BLaER1 (cell line): ENCODE measurements around the gene ZBTB25.

ENCODE experiments used
- H3K27ac ChIP-seq: shearing (Covaris generic); formaldehyde crosslinking; 2 replicates; pipeline ENCODE4 v1.8.1; 2022
- H3K27me3 ChIP-seq: shearing (Covaris generic); formaldehyde crosslinking; 2 replicates; pipeline ENCODE4 v1.8.1; 2022
- H3K36me3 ChIP-seq: shearing (Covaris generic); formaldehyde crosslinking; 2 replicates; pipeline ENCODE4 v1.8.1; 2022
- H3K4me1 ChIP-seq: shearing (Covaris generic); formaldehyde crosslinking; 2 replicates; pipeline ENCODE4 v1.8.1; 2022
- H3K4me2 ChIP-seq: shearing (Covaris generic); formaldehyde crosslinking; 2 replicates; pipeline ENCODE4 v1.8.1; 2022
- H3K4me3 ChIP-seq: shearing (Covaris generic); formaldehyde crosslinking; 2 replicates; pipeline ENCODE4 v1.8.1; 2022
- H3K9ac ChIP-seq: shearing (Covaris generic); formaldehyde crosslinking; 2 replicates; pipeline ENCODE4 v1.8.1; 2022
- H3K9me3 ChIP-seq: shearing (Covaris generic); formaldehyde crosslinking; 2 replicates; pipeline ENCODE4 v1.8.1; 2022
- H4K20me1 ChIP-seq: shearing (Covaris generic); formaldehyde crosslinking; 2 replicates; pipeline ENCODE4 v1.8.1; 2022
- Cebpa-rat ChIP-seq: shearing (Covaris generic); IDR thresholded peaks from 2 replicates; pipeline ENCODE4 v1.8.1; 2022

The ZBTB25 gene

GRCh38 chr14:64465831-64466554, 37.6 kb downstream of the ZBTB25 start:
- Histone ChIP-seq H4K20me1 (peaks cover 47% of the 10 kb centered on the region), H3K27me3 (peaks cover 6% of the 10 kb centered on the region; the same call in 1 of the 2 replicates), H3K9me3 (no peaks in the 10 kb centered on the region), H3K4me1 (peaks cover 14% of the 10 kb centered on the region), H3K9ac (peak overlapping the region; percentile 57), H3K4me3 (peak overlapping the region; percentile 66), H3K36me3 (peaks cover 11% of the 10 kb centered on the region), H3K27ac (no peak overlapping the region), H3K4me2 (peak overlapping the region; percentile 86)
- no peak for TF ChIP-seq Cebpa-rat

- H3K9me3 ChIP-seq: no peaks in the 10 kb centered on the region
- H3K9ac ChIP-seq: peak within 1 kb of the TSS; percentile 57
- H3K27me3 ChIP-seq: peaks cover 6% of the 10 kb centered on the region; the same call in 1 of the 2 replicates
- no peak within 1 kb of the TSS for H3K27ac ChIP-seq
- peak within 1 kb of the TSS; percentile 86 for H3K4me2 ChIP-seq
- peaks cover 14% of the 10 kb centered on the region for H3K4me1 ChIP-seq
- no peak for TF ChIP-seq Cebpa-rat
- peak within 1 kb of the TSS; percentile 66 for H3K4me3 ChIP-seq
- H4K20me1 ChIP-seq: peaks cover 47% of the 10 kb centered on the region
- peaks cover 18% of the 10 kb centered on the region for H3K36me3 ChIP-seq
These were observed 38.3 kb downstream of the ZBTB25 start, which contains the start of gene AKAP5 for GRCh38 chr14:64465191-64465822. Gene AKAP5, plus strand, starts transcription at chr14:64465499. Its CDS starts 2,896 bp downstream, at chr14:64468395.

GRCh38 chr14:64464651-64465050, 39.0 kb downstream of the ZBTB25 start:
- H3K9ac ChIP-seq: peak overlapping the region; percentile 57; the same call in 1 of the 2 replicates

DNA sequence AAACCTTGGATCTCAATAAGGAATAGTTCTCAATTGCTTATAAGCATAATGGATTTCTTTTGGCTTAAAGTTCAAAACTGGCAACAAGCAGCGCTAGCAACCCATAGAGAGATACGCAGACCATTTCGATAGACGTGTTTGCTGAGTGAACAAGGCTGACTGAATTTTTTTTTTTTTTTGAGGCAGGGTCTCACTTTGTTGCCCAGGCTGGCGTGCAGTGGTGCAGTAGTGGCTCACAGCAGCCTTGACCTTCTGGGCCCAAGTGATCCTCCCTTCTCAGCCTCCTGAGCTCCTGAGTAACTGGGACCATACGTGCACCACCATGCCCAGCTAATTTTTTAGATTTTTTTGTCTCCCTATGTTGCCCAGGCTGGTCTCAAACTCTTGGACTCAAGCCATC, 39.8 kb downstream of the ZBTB25 start:
- H3K4me3 ChIP-seq: no peak overlapping the region
- no peaks in the 10 kb centered on the region for H3K9me3 ChIP-seq
- H3K4me1 ChIP-seq: peaks cover 15% of the 10 kb centered on the region
- no peak overlapping the region for H3K27ac ChIP-seq
- peaks cover 6% of the 10 kb centered on the region; the same call in 1 of the 2 replicates for H3K27me3 ChIP-seq
- TF ChIP-seq Cebpa-rat: no peak
- H3K36me3 ChIP-seq: peaks cover 32% of the 10 kb centered on the region
- peaks cover 44% of the 10 kb centered on the region for H4K20me1 ChIP-seq
- H3K9ac ChIP-seq: no peak overlapping the region
- peak overlapping the region; percentile 86; the same call in 1 of the 2 replicates for H3K4me2 ChIP-seq

More at GRCh38 chr14:64464651-64465050, 39.0 kb downstream of the ZBTB25 start:
- H3K9me3 ChIP-seq: no peaks in the 10 kb centered on the region
- peaks cover 14% of the 10 kb centered on the region for H3K4me1 ChIP-seq
- H4K20me1 ChIP-seq: peaks cover 47% of the 10 kb centered on the region
- no peak for TF ChIP-seq Cebpa-rat
- peak overlapping the region; percentile 86 for H3K4me2 ChIP-seq
- peaks cover 6% of the 10 kb centered on the region; the same call in 1 of the 2 replicates for H3K27me3 ChIP-seq
- peaks cover 24% of the 10 kb centered on the region for H3K36me3 ChIP-seq
- H3K4me3 ChIP-seq: peak overlapping the region; percentile 66
- no peak overlapping the region for H3K27ac ChIP-seq

DNA sequence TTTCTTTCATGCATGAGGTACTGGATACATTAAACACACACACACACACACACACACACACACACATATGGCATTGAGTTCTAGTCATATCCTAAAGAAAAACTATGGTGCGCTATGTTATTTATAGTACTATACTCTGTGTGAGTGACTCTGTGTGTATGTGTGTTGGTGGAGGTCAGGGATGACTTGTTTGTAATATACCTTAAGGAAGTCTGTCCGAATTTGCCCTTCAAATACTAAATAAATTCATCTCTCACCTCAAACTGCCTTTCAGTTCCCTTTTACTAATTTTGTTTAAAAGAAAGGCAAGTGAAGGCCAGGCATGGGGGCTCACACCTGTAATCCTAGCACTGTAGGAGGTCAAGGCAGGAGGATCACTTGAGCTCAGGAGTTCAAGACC, 40.4 kb downstream of the ZBTB25 start:
- H3K36me3 ChIP-seq: peaks cover 39% of the 10 kb centered on the region

DNA sequence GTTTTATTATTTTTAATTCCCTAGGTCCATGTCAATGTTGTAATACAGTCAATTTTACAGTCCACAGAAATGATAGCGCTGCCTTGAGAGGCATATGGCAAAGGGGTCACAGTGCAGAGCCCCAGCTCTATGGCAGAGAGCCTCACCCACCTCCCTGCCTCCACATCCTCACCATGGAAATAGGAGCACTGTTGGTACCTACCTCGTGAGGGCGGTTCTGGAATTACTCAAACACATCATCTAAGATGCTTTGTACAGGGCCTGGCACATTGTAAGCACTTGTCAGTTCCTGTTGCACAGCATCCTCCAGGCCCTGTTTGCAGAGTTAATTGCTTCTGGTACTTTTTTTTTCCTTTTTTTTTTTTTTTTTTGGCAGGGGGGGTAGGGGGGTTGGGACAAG, 42.4 kb downstream of the ZBTB25 start:
- Histone ChIP-seq H4K20me1 (peaks cover 20% of the 10 kb centered on the region), H3K9me3 (no peaks in the 10 kb centered on the region), H3K4me3 (no peak overlapping the region), H3K4me2 (no peak overlapping the region), H3K27me3 (peaks cover 6% of the 10 kb centered on the region; the same call in 1 of the 2 replicates), H3K4me1 (peaks cover 30% of the 10 kb centered on the region), H3K9ac (no peak overlapping the region), H3K36me3 (peaks cover 50% of the 10 kb centered on the region), H3K27ac (no peak overlapping the region)
- no peak for TF ChIP-seq Cebpa-rat

More for the DNA sequence above, 40.4 kb downstream of the ZBTB25 start:
- no peak for TF ChIP-seq Cebpa-rat
- Histone ChIP-seq H3K9me3 (no peaks in the 10 kb centered on the region), H3K4me3 (no peak overlapping the region), H3K27ac (no peak overlapping the region), H3K27me3 (peaks cover 6% of the 10 kb centered on the region; the same call in 1 of the 2 replicates), H3K4me2 (no peak overlapping the region), H3K9ac (no peak overlapping the region), H4K20me1 (peaks cover 37% of the 10 kb centered on the region), H3K4me1 (peaks cover 22% of the 10 kb centered on the region)

- no peak overlapping the region for H3K4me3 ChIP-seq
- peaks cover 67% of the 10 kb centered on the region for H3K36me3 ChIP-seq
- H3K27me3 ChIP-seq: no peaks in the 10 kb centered on the region
- no peak overlapping the region for H3K9ac ChIP-seq
- H3K4me1 ChIP-seq: peaks cover 20% of the 10 kb centered on the region
- no peaks in the 10 kb centered on the region for H3K9me3 ChIP-seq
- no peak overlapping the region for H3K4me2 ChIP-seq
- H4K20me1 ChIP-seq: peaks cover 9% of the 10 kb centered on the region
- TF ChIP-seq Cebpa-rat: no peak
- no peak overlapping the region for H3K27ac ChIP-seq
These were observed 44.1 kb downstream of the ZBTB25 start for GRCh38 chr14:64459405-64460136.

GRCh38 chr14:64454671-64455070, 49.0 kb downstream of the ZBTB25 start:
- no peaks in the 10 kb centered on the region for H4K20me1 ChIP-seq
- peaks cover 15% of the 10 kb centered on the region for H3K4me1 ChIP-seq
- no peak overlapping the region for H3K4me2 ChIP-seq
- peaks cover 90% of the 10 kb centered on the region for H3K36me3 ChIP-seq
- TF ChIP-seq Cebpa-rat: no peak
- H3K27me3 ChIP-seq: no peaks in the 10 kb centered on the region
- no peak overlapping the region for H3K4me3 ChIP-seq
- no peaks in the 10 kb centered on the region for H3K9me3 ChIP-seq
- no peak overlapping the region for H3K27ac ChIP-seq
- H3K9ac ChIP-seq: no peak overlapping the region

- Histone ChIP-seq H3K4me2 (no peak overlapping the region), H3K4me1 (no peaks in the 10 kb centered on the region), H3K27ac (no peak overlapping the region), H4K20me1 (no peaks in the 10 kb centered on the region), H3K9me3 (no peaks in the 10 kb centered on the region), H3K9ac (no peak overlapping the region), H3K4me3 (no peak overlapping the region), H3K27me3 (no peaks in the 10 kb centered on the region), H3K36me3 (peaks cover 94% of the 10 kb centered on the region)
- TF ChIP-seq Cebpa-rat: no peak
These were observed 53.4 kb downstream of the ZBTB25 start for GRCh38 chr14:64450255-64450654.
